HCT116 (cell line): ENCODE results near the gene COL15A1.

Source experiments
- ATF3 ChIP-seq: IDR thresholded peaks from 2 replicates; pipeline ENCODE4 v1.6.1; 2012
- CBX3 ChIP-seq: IDR thresholded peaks from 2 replicates; pipeline ENCODE4 v1.6.1; 2012; ENCODE audit warnings: low read depth
- CTCF ChIP-seq, 3 experiments: fragments of 200-600 bp in 1 of 3; sonication (generic) in 1 of 3; IDR thresholded peaks in 2 of 3; conservative IDR thresholded peaks in 1 of 3; 2 replicates each; pipeline ENCODE4 v1.5.1; 2012 to 2017; ENCODE audit warnings: low read depth in 2 of 3, low read length in 2 of 3, antibody characterized with exemption in 1 of 3, borderline replicate concordance in 1 of 3, control low read depth in 1 of 3, mild to moderate bottlenecking in 1 of 3, mixed read lengths in 1 of 3, mixed run types in 1 of 3, moderate library complexity in 1 of 3; ENCODE audit not compliant: insufficient read depth in 1 of 3
- EZH2 ChIP-seq: fragments of 200-600 bp; sonication (generic); IDR thresholded peaks from 2 replicates; pipeline ENCODE4 v1.6.1; 2017; ENCODE audit warnings: antibody characterized with exemption, mixed run types
- FOSL1 ChIP-seq: IDR thresholded peaks from 2 replicates; pipeline ENCODE4 v1.6.1; 2012; ENCODE audit warnings: low read depth
- JUND ChIP-seq: IDR thresholded peaks from 2 replicates; pipeline ENCODE4 v1.6.1; 2012
- POLR2A ChIP-seq: IDR thresholded peaks from 2 replicates; pipeline ENCODE4 v1.7.0; 2011; ENCODE audit warnings: borderline replicate concordance; ENCODE audit not compliant: insufficient read depth, insufficient read length; ENCODE audit errors: extremely low read depth
- POLR2AphosphoS5 ChIP-seq: IDR thresholded peaks from 2 replicates; pipeline ENCODE4 v1.6.1; 2011; ENCODE audit warnings: mild to moderate bottlenecking, low read depth, low read length, moderate library complexity
- SIN3A ChIP-seq: IDR thresholded peaks from 2 replicates; pipeline ENCODE4 v1.6.1; 2012; ENCODE audit warnings: low read depth
- SRF ChIP-seq: IDR thresholded peaks from 2 replicates; pipeline ENCODE4 v1.6.1; 2012; ENCODE audit warnings: low read depth
- YY1 ChIP-seq: IDR thresholded peaks from 2 replicates; pipeline ENCODE4 v1.6.1; 2011; ENCODE audit warnings: low read length, low read depth, moderate library complexity, mild to moderate bottlenecking; ENCODE audit not compliant: insufficient replicate concordance; ENCODE audit errors: extremely low read depth

GRCh38 chr9:98902925-98903324 is 40.8 kb upstream of the COL15A1 start:
- TF ChIP-seq CBX3 (no peak), CTCF (IDR thresholded peaks at IDR 0.05 in 2 of 3, conservative IDR thresholded peaks at IDR 0.05 in 1 of 3; ENCODE audit: borderline replicate concordance in 1 of 3, insufficient read depth in 1 of 3, low read depth in 2 of 3, low read length in 2 of 3) (no peak), SIN3A (no peak), YY1 (no peak), ATF3 (no peak), EZH2 (no peak), POLR2AphosphoS5 (no peak), JUND (no peak), SRF (no peak), POLR2A (no peak), FOSL1 (no peak)
